Posterior cingulate gyrus (tissue), 11 donors: ENCODE results near the gene PIP5KL1.

Experiments
- DNase-seq, 10 donors: peaks; one replicate each; pipeline versions ENCODE4 v3.0.0 to v3.0.0-alpha.2; 2020 to 2021; ENCODE audit warnings: mixed read lengths in 3 of 10
- intact Hi-C: fragments of 100-400 bp; cut with DNase I; formaldehyde crosslinking; loops from one replicate; pipeline ENCODE4 v1.15.1; 2023

PIP5KL1 gene

DNA sequence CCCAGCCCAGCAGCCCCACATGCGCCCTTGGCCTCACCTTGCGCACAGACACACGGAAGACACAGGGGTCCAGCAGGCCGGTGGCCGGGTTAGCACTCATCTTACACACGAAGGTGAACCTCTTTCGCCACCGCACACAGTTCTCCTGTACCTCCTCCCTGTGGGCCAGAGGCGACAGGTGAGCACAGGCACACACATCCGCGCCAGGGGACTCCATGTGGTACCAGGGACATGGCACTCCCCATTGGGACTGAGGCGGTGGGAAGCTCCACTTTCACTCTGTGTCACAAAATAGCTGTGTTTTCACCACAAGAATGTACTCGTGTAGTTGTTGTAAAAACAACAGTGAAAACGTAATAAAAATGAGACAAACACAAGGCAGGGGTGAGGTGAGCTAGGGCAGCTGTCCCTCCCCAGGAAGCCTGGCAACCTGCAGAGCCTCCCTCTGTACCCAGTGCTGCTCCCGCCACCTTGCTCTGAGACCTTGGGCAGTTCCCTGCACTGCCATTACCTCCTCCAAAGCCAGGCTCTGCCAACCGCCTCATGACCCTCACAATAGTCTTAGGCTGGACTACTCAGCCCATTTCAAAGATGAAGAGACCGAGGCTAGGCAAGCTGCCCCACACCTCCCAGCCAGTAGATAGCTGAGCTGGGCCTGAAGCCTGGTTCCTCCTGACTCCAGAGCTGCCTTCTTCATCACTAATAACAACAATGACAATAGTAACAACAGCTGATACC, 23.4 kb upstream of the PIP5KL1 start:
- DNase-seq: peak in 1 of 10 donors; percentile 81
- intact Hi-C loops: no loop called here

DNA sequence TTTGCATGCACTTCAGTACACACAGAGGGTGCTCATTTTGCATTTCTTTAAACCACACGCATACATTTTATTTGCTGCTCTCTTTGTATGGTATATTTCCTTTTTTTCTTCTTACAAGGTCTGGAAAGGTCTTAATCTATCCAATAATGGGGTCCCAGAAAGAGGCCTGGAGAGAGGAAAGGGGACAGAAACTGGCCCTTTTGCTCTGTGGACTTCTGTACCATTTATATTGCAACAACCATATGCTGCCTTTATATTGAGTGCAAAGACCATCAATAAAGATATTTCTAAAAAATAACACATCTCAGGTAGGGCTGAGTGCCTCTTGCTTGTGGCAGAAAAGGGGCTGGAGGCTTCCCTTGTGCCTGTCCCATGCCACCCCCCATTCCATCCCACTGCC, 22.6 kb upstream of the PIP5KL1 start:
- no peak for DNase-seq
- intact Hi-C loops: no loop called here

DNA sequence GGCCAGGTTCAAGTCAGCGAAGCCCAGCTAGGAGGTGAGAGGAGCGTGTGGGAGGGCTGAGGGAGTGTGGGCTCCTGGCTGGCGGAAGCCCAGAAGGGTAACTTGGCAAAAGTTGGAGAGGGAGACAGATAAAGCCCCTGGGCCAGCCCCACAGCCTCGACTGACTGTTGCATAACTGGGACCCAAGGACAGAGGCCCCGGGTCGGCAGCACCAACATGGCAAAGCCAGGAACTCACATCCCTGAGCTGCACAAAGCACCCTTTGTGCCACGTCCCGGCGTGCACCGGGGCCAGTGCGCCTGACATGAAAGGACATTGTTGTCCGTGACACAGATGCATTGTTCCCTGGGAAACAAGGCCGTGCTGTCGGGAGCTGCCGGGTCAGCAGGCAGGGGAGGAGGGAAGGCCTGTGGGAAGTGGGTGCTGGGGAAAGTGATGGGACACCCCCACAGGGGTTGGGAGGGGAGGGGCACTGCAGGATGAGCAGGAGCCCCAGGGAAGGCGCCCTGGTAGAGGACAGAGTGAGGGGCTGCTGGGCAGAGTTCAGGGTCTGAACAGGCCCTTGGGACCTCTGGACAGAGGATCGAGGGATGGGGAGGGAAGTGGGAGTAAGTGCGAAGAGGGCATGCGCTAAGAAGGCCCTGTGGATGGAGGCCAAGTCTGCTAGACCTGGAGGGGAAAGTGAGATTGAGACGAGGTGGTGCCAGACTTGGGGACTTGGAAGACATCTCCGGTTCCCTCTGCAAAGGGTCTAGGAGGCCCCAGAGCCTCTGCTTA, 20.1 kb upstream of the PIP5KL1 start:
- intact Hi-C loops: no loop called here
- peak; percentile 85 to 99 (median 93) for DNase-seq

DNA sequence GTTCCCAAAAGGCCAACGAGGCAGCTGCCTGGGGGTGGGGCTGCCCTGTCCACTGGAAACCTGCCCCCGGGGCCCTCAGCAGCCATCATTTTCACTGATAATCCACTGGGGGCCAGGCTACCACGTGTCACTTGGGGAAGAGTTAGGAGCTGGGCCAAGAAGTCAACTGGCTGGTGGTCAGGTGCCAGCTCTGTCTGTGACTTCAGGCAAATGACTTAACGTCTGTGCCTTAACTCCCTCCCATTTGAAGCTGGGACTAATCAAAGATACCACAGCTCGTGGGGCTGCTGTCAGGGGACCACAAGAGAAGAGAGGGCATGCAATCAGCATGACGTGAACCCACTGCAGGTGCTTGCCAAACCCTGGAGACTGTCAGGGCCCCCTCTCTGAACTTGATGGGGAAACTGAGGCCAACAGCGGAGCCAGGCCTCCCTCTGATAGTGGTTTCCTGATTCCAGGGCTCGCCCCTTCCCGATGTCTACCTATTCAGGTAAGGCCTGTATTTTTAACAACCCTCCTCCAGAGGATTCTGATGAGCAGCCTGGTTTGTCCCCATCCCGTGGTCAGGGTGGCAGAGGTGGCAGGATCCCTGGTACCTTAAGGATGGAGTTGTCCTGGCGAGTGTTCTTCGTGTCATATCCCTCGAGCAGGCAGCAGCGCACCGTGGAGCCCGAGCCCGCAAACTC, 19.4 kb upstream of the PIP5KL1 start:
- intact Hi-C loops: loop anchor here (10.0 kb wide), 2 partner anchors 145 to 175 kb away; partner anchors contain the start of gene PTGES2
- DNase-seq: peak in 7 of 10 donors; percentile 57 to 92 (median 64)

DNA sequence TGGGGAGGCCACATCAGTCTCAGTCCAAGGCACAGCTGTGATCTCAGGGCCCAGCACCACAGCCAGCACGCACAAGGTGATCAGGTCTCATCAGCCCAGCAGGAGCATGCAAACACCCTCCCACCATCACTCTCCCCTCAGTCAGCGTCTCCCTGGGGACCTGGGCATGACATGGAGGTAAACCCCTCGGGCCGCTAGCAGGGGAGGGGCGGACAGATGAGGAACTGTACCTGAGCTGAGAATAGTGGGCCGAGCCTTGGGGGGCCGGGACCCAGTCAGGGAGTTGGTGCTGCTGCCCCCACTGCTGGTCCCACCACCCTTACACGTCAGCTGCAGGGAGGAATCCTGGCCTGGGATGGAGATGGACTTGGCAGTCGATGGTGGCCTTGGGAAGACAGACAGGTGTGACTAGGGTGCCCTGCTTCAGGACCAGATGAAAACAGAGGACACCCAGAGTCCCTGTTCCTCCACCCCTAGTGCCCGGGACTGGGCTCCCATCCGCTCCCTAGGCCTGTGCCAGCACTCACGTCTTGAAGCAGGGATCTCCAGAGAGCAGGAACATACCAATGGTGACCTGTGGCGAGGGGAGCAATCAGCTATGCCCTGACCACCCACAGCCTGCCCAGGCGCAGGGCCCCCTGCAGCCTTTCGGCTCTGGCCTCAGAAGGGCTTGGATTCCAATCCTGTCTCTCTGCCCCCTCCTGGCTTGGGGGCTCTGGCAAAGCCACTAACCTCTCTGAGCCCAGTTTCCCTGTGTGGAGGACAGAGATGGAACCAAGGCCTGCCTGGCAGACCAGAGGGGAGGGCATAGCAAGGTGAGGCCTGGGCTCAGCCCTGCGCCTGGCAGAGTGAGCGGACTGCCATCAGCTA, 17.5 kb upstream of the PIP5KL1 start:
- DNase-seq: no peak
- intact Hi-C loops: loop anchor here (2.0 to 10.0 kb wide), 3 partner anchors 33 to 177 kb away; partner anchors contain the start of genes EEIG1 and PTGES2

DNA sequence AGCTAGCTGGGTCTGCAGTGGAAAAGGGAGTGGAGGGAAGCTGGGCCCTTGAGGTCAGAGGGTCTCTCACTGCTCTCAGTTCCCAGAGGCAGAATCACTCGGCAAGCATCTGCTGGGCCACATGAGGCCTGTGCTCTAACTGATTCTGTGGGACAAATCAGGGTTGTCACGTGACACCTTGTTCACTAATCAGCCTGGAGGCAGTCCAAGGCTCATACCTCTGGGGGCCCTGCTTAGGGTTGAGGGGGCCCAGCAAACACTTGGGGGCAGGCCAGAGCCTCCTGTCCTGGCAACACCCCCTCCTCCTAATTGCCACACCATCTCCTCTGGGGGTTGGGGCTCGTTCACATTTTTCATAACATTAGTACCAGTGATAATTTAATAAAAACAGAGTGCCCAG, 16.2 kb upstream of the PIP5KL1 start:
- DNase-seq: no peak
- intact Hi-C loops: loop anchor here (2.0 to 10.0 kb wide), 3 partner anchors 34 to 178 kb away; partner anchors contain the start of genes EEIG1 and PTGES2

DNA sequence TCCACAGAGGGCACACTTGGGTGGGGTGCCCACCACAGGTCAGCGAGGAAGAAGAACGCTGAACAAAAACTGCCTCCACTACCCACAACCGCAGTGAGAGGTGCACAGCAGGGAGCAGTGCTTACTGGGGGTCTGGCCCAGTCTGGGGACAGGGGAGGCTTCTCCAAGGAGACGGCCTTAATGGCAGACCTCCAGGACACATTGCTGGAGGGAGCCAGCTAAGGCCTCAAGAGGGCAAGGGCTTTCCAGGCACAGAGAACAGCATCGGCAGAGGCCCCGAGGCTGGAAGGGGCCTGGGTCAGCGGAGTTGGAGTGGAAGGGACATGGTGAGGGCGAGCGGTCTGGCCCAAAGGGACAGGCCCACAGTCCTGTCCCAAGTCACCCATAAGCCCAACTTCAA, 15.4 kb upstream of the PIP5KL1 start:
- intact Hi-C loops: loop anchor here (2.0 to 10.0 kb wide), 3 partner anchors 35 to 179 kb away; partner anchors contain the start of genes EEIG1 and PTGES2
- peak in 1 of 10 donors; percentile 23 for DNase-seq

DNA sequence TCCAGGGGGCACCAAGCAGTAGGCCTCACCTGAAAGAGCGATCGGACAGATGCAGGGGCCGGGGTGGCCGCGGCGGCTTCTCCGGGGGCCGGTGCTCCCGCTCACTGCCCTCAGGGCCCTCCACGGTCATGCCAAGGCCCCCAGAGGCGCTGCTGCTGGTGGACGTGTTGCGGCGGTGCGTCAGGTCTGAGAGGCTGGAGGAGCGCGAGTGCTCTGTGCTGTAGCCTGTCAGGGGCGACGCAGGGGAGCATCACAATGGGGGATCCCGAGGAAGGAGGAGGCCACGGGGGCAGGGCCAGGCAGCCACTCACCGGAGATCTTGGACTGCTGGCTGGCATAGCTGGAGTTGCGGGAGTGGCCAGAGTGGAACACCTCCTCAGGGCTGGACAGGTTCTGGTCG, 14.8 kb upstream of the PIP5KL1 start:
- no peak for DNase-seq
- intact Hi-C loops: loop anchor here (10.0 kb wide), 2 partner anchors 149 to 179 kb away; partner anchors contain the start of gene PTGES2

DNA sequence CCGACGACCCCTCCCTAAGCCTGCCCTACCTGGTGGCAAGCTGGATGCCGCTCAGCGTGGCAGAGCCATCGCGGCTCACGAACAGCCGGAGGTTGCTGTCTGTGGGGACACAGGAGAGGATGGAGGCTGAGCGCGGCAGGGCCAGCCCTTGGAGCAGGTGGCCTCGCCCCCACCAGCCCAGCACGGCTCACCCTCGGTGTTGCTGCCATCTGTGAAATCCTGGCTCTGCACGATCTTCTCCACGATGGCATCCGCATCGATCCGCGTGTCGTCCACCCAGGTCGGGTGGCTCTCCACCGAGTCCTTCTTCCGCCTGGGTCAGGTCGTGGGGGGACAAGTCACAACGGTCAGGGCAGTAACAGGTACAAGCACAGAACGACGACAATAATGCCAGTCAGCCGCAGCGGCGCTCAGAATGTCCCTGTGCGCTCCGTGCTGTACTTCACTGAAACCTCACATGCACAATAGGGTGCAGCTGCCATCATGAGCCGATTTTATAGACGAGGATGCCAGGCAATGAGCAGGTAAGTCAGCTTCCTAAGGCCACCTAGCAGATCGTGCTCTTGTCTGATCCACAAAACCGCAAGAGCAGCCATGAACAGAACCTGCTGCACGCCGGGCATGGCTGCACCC, 14.1 kb upstream of the PIP5KL1 start:
- DNase-seq: peak in 2 of 10 donors; percentile 67 to 83
- intact Hi-C loops: loop anchor here (10.0 kb wide), 2 partner anchors 150 to 180 kb away; partner anchors contain the start of gene PTGES2

DNA sequence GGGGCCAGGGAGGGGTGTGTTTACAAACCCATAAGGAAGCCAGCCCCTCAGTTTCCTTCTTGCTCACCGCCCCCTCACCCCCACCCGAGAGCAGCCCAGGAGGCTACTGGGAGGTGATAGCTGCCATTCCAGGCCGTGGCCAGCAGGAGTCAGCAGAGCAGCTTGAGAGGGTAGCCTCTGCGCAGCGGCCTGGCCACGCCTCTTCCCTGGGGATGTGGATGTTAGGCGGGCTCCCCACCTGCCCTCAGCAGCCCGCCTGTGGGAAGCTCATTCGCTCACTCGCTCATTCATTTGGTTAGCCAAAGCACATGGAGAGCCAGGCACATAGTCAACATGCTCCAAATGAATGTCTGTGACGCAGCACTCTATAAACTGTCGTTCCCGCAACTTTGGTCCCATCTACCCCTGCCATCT, 13.2 kb upstream of the PIP5KL1 start:
- peak; percentile 84 to 99 (median 90) for DNase-seq
- intact Hi-C loops: loop anchor here (1.0 to 10.0 kb wide), 3 partner anchors 92 to 181 kb away; partner anchors contain the start of gene PTGES2

DNA sequence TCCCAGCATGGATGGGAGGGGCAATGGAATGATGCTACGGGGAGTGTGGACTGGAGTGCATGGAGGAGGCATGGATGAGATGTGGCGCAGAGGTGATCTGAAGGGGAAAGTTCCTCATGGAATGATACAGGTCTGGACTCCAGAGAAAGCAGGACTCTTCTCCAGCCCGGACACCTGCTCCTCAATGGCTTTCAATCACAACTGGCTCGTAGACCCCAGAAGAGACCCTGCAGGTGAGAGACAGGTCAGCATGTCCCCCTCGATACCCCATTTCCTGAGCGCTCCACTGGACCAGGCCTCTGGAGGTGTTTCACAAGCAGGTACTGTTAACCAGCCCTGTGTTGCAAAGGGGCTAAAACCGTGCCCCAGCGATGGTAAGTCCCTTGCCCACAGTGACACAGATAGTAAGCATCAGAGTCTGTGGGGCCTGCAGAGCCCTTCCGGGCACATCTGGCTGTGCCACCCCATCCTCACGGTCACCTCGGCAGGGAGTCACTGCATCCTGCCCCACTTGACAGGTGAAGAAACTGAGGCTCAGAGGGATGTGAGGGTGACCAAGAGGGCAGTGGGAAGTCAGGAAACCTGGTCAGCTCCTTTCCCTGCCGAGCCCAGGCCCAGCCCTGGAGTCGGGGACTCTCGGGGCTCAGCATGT, 12.6 kb upstream of the PIP5KL1 start:
- DNase-seq: peak in 1 of 10 donors; percentile 80
- intact Hi-C loops: loop anchor here (1.0 to 10.0 kb wide), 3 partner anchors 92 to 182 kb away; partner anchors contain the start of gene PTGES2

DNA sequence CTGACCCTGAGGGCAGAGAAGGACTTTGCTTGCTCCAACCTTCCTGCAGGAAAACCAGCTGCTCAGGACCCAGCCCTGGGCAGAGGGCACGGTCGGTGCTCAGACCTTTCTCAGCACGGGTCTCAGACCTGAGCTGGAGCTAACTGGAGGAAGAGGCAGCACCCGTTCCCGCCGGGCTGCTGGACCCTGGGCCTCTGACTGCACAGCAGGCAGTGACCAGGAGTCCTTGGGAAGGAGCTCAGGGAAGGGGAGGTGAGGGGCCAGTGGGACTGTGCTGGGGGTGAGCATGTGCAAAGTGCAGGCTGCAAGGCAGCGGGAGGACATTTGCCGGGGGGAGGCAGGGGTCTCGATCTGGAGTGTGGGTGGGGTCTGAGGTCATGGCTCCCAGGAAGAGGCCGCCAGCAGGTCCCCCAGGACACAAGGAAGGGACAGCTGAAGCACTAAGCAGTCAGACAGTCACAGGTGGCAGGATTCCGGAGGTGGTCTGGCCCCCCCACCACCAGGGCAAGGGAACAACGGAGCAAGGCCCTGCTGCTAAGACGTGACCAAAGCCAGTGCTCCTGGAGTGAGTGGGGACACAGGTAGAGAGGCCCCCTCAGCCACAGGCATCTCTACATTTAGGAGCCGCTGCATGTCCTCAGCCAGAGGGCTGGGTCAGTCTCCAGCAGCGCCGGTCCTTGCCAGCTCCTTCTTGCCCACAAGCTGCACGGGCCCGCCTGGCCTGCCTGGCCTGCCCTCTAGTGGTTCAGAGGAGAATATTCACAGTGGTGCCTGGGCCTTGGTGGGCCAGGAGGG, 11.8 kb upstream of the PIP5KL1 start:
- intact Hi-C loops: loop anchor here (1.0 to 10.0 kb wide), 3 partner anchors 93 to 182 kb away; partner anchors contain the start of gene PTGES2

DNA sequence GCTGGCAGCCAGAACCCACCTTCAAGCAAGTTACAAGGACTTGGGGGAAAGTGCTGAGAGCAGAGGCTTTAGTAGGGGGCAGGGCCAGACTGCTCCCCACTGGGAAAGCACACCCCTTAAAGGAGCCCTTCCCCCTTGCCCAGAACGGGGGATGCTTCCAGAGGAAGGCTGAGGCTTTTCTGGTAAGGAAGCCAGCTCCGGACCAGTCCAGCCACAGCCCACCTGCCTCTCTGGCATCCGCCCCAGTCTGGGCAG, 11.3 kb upstream of the PIP5KL1 start:
- no peak for DNase-seq
- intact Hi-C loops: loop anchor here (10.0 kb wide), 2 partner anchors 153 to 183 kb away; partner anchors contain the start of gene PTGES2

More for the DNA sequence above, 11.8 kb upstream of the PIP5KL1 start:
- peak in 9 of 10 donors; percentile 55 to 96 (median 71) for DNase-seq

DNA sequence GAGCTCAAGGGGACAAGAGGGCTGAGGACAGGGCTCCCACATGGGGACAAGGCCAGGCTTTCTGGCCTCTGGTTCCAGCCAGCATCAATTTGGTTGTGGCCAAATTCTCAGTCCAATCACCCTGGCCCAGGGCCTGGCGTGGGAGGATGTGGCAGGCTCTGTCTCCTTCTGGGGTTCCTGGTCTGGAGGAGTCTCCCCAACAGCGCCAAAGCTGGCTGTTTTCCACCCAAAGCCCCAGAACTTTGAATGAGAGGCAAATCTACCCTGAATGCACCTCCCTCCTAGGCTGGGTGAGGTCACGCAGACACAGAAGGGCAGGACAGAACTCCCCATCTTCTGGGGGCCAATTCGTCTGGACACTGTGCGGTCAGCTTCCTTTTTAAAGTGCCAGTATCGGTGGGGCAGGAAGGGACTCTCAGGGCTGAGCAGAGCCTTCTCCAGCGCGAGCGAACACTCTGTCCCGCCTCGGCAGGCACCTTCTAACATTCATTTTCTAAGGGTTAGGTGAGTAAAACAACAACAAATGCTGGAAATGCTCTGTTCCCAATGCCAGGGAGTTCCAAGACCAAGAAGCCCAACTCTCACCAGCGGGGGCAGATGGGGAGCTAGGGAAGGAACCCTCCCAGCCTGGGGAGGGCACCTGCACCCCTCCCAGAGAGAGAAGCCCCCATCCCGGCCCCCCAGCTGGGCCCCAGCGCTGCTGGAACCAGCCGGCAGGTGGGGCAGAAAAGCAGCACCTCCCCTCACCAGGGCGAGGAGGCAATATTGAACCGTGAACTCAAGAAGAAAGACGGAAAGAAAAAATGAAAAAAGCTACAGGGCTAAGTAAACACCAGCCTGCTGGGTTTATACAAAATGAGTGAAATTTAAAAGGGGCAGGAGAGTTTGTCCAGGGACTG, 10.7 kb upstream of the PIP5KL1 start:
- intact Hi-C loops: loop anchor here (10.0 kb wide), 2 partner anchors 153 to 183 kb away; partner anchors contain the start of gene PTGES2
- DNase-seq: peak in 1 of 10 donors; percentile 74

DNA sequence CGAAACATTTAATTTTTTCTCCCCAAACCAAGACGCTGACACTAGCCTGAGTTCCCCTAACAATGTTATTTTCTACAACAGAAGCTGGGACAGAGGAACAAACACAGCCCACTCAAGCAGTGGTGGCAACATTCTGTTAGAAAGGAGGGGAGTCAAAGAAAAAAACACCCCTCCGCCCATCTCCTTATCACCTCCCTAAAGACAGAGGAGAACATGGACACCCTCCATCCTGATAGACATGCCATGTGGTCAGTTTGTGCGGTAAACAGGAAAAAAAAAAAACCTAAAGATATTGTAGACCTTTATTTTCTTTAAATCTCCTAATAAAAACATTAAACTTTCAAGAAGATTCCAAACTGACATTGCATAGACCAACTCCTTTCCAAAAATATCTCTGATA, 10.0 kb upstream of the PIP5KL1 start:
- intact Hi-C loops: loop anchor here (10.0 kb wide), 2 partner anchors 154 to 184 kb away; partner anchors contain the start of gene PTGES2

DNA sequence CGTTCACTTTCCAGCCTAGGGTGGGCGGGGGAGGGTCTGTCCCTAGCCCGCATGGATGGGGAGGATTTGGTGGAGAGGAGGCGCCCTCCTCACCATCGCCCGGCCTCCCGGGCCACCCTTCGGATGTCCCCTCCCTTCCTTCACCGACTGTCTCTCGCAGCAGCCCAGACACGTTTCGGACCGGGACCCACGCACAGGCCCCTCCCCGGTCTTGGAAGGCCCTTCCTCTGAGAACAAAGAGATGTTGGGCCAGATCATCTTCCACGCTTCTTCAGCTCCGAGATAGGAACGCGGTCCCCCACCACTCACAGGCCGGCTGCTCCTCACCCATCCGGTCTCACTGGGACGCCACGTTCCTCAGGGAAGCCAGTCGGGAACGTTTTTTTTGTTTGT, 7.7 kb upstream of the PIP5KL1 start:
- no peak for DNase-seq
- intact Hi-C loops: no loop called here

More for the DNA sequence above, 10.0 kb upstream of the PIP5KL1 start:
- no peak for DNase-seq
